G401 (cell line): ENCODE measurements around the gene PRKN. TPM values are rescaled to one million over a fixed set of nuclear protein-coding genes. Genes with fewer than 3 reads are reported as not detected.

Experiments
- DNase-seq: peaks from one replicate; pipeline ENCODE4 v3.0.0-alpha.2; 2015; ENCODE audit warnings: low spot score
- in situ Hi-C: cut with HindIII; loops from 2 replicates; pipeline ENCODE4 v1.10.0; 2016; ENCODE audit warnings: low sequenced_read_pairs, mixed read lengths
- total RNA-seq: library from RNA; depleted of rRNA; stranded (reverse); fragments of >200 nt; shearing (Covaris generic); gene quantifications from 2 replicates; pipeline ENCODE4 v1.2.3, GENCODE V29; 2014

The PRKN gene
- total RNA-seq, 1 experiment from 2014 or later, result 1.1 TPM

- in situ Hi-C loops, result no loop called here
- DNase-seq, result no peak
Measured at GRCh38 chr6:161668665-161669064, 1058.9 kb downstream of the PRKN start.

- no peak for DNase-seq
- in situ Hi-C loops, result no loop called here
Measured at GRCh38 chr6:161667957-161668356, 1059.6 kb downstream of the PRKN start.

- DNase-seq, result no peak
- in situ Hi-C loops, result no loop called here
Measured at GRCh38 chr6:161663682-161664081, 1063.9 kb downstream of the PRKN start.

- no peak for DNase-seq
- in situ Hi-C loops, result no loop called here
Measured at GRCh38 chr6:161660666-161661571, 1066.6 kb downstream of the PRKN start.

- no peak for DNase-seq
Measured at GRCh38 chr6:161658211-161658610, 1069.4 kb downstream of the PRKN start.

GRCh38 chr6:161654209-161654608, 1073.4 kb downstream of the PRKN start:
- no peak for DNase-seq
- in situ Hi-C loops, result no loop called here

More at GRCh38 chr6:161658211-161658610, 1069.4 kb downstream of the PRKN start:
- in situ Hi-C loops, result no loop called here

GRCh38 chr6:161651949-161652348, 1075.6 kb downstream of the PRKN start:
- in situ Hi-C loops, result no loop called here

GRCh38 chr6:161649841-161650240, 1077.7 kb downstream of the PRKN start:
- DNase-seq, result no peak

More at GRCh38 chr6:161651949-161652348, 1075.6 kb downstream of the PRKN start:
- no peak for DNase-seq

GRCh38 chr6:161649068-161649467, 1078.5 kb downstream of the PRKN start:
- no peak for DNase-seq
- in situ Hi-C loops, result no loop called here

More at GRCh38 chr6:161649841-161650240, 1077.7 kb downstream of the PRKN start:
- in situ Hi-C loops, result no loop called here

- in situ Hi-C loops, result no loop called here
- DNase-seq, result no peak
Measured at GRCh38 chr6:161647234-161647633, 1080.3 kb downstream of the PRKN start.

- in situ Hi-C loops, result no loop called here
- DNase-seq, result no peak
Measured at GRCh38 chr6:161644521-161644920, 1083.0 kb downstream of the PRKN start.

GRCh38 chr6:161641175-161641574, 1086.4 kb downstream of the PRKN start:
- in situ Hi-C loops, result no loop called here
- DNase-seq, result no peak

- in situ Hi-C loops, result no loop called here
- peak; percentile 33 for DNase-seq
Measured at GRCh38 chr6:161639772-161640171, 1087.8 kb downstream of the PRKN start.

- DNase-seq, result no peak
- in situ Hi-C loops, result no loop called here
Measured at GRCh38 chr6:161637658-161638057, 1089.9 kb downstream of the PRKN start.

- no peak for DNase-seq
- in situ Hi-C loops, result no loop called here
Measured at GRCh38 chr6:161636882-161637430, 1090.6 kb downstream of the PRKN start.

GRCh38 chr6:161635975-161636374, 1091.6 kb downstream of the PRKN start:
- in situ Hi-C loops, result no loop called here
- DNase-seq, result no peak

- in situ Hi-C loops, result no loop called here
- DNase-seq, result no peak
Measured at GRCh38 chr6:161634916-161635315, 1092.7 kb downstream of the PRKN start.

- DNase-seq, result no peak
- in situ Hi-C loops, result no loop called here
Measured at GRCh38 chr6:161631676-161632194, 1095.8 kb downstream of the PRKN start.

- DNase-seq, result no peak
- in situ Hi-C loops, result no loop called here
Measured at GRCh38 chr6:161630674-161631073, 1096.9 kb downstream of the PRKN start.

- in situ Hi-C loops, result no loop called here
- DNase-seq, result no peak
Measured at GRCh38 chr6:161626132-161626676, 1101.4 kb downstream of the PRKN start.
